Parathyroid adenoma (tissue), 2 donors: Measurements from ENCODE around the gene PHF14.
"Not testable (repeated sequence)": the region's sequence is repeated elsewhere in the genome, so short reads cannot be mapped to it uniquely, and the experiment has no call there.

Experiments used
- H2AFZ ChIP-seq: fragments of 300-600 bp; sonication (generic); one replicate; pipeline ENCODE4 v1.7.0; 2017; ENCODE audit warnings: antibody characterized with exemption, mild to moderate bottlenecking
- H3K27ac ChIP-seq: fragments of 300-600 bp; sonication (generic); one replicate; pipeline ENCODE4 v1.7.0; 2017
- H3K27me3 ChIP-seq: fragments of 300-600 bp; sonication (generic); one replicate; pipeline ENCODE4 v1.7.0; 2017; ENCODE audit warnings: low read length; ENCODE audit not compliant: control insufficient read depth, insufficient read depth
- H3K36me3 ChIP-seq: fragments of 300-600 bp; sonication (generic); one replicate; pipeline ENCODE4 v1.7.0; 2017; ENCODE audit warnings: low read length; ENCODE audit not compliant: control insufficient read depth, insufficient read depth
- H3K4me1 ChIP-seq: fragments of 300-600 bp; sonication (generic); one replicate; pipeline ENCODE4 v1.7.0; 2017; ENCODE audit warnings: control low read depth
- H3K4me2 ChIP-seq: fragments of 300-600 bp; sonication (generic); one replicate; pipeline ENCODE4 v1.7.0; 2017; ENCODE audit warnings: low read length
- H3K4me3 ChIP-seq: fragments of 300-600 bp; sonication (generic); one replicate; pipeline ENCODE4 v1.7.0; 2017; ENCODE audit warnings: low read depth, low read length
- H3K79me2 ChIP-seq: fragments of 300-600 bp; sonication (generic); one replicate; pipeline ENCODE4 v1.7.0; 2017; ENCODE audit warnings: control low read depth
- H3K9ac ChIP-seq: fragments of 300-600 bp; sonication (generic); one replicate; pipeline ENCODE4 v1.7.0; 2017; ENCODE audit warnings: mild to moderate bottlenecking
- H3K9me3 ChIP-seq: fragments of 300-600 bp; sonication (generic); one replicate; pipeline ENCODE4 v1.7.0; 2017; ENCODE audit warnings: low read length; ENCODE audit not compliant: control insufficient read depth
- TF ChIP-seq, protein P1 (sequence below): fragments of 300-600 bp; sonication (generic); IDR thresholded peaks from one replicate; pipeline ENCODE4 v1.7.0; 2017; ENCODE audit warnings: antibody characterized with exemption, mild to moderate bottlenecking
- donor health status: primary hyperparathyroidism.

The PHF14 gene

DNA sequence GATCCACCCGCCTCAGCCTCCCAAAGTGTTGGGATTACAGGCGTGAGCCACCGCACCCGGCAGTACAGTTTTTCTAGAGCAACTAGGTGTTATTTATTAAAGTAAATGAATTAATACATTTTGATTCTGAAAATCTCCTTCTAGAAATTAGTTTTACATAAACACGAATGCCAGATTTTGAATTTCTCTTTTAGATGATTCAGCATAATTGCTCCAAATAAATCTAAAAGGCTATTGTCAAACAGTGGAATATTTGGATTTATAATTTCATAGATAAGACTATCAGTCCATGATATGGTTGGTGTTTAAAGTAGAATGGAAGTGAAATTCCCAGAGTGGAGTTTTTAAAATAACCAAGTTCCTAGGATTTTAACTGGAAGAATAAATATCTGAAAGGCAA, 1.5 kb upstream of the PHF14 start:
- TF ChIP-seq, protein P1, sequence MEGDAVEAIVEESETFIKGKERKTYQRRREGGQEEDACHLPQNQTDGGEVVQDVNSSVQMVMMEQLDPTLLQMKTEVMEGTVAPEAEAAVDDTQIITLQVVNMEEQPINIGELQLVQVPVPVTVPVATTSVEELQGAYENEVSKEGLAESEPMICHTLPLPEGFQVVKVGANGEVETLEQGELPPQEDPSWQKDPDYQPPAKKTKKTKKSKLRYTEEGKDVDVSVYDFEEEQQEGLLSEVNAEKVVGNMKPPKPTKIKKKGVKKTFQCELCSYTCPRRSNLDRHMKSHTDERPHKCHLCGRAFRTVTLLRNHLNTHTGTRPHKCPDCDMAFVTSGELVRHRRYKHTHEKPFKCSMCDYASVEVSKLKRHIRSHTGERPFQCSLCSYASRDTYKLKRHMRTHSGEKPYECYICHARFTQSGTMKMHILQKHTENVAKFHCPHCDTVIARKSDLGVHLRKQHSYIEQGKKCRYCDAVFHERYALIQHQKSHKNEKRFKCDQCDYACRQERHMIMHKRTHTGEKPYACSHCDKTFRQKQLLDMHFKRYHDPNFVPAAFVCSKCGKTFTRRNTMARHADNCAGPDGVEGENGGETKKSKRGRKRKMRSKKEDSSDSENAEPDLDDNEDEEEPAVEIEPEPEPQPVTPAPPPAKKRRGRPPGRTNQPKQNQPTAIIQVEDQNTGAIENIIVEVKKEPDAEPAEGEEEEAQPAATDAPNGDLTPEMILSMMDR: no peak
- no peaks in the 10 kb centered on the region for H3K9me3 ChIP-seq
- peaks cover 2% of the 10 kb centered on the region for H3K4me1 ChIP-seq
- no peak overlapping the region for H2AFZ ChIP-seq
- no peak overlapping the region for H3K9ac ChIP-seq
- H3K27ac ChIP-seq: no peak overlapping the region
- no peaks in the 10 kb centered on the region for H3K36me3 ChIP-seq
- peaks cover 2% of the 10 kb centered on the region for H3K79me2 ChIP-seq
- H3K4me3 ChIP-seq: no peak overlapping the region
- H3K4me2 ChIP-seq: no peak overlapping the region
- no peaks in the 10 kb centered on the region for H3K27me3 ChIP-seq

DNA sequence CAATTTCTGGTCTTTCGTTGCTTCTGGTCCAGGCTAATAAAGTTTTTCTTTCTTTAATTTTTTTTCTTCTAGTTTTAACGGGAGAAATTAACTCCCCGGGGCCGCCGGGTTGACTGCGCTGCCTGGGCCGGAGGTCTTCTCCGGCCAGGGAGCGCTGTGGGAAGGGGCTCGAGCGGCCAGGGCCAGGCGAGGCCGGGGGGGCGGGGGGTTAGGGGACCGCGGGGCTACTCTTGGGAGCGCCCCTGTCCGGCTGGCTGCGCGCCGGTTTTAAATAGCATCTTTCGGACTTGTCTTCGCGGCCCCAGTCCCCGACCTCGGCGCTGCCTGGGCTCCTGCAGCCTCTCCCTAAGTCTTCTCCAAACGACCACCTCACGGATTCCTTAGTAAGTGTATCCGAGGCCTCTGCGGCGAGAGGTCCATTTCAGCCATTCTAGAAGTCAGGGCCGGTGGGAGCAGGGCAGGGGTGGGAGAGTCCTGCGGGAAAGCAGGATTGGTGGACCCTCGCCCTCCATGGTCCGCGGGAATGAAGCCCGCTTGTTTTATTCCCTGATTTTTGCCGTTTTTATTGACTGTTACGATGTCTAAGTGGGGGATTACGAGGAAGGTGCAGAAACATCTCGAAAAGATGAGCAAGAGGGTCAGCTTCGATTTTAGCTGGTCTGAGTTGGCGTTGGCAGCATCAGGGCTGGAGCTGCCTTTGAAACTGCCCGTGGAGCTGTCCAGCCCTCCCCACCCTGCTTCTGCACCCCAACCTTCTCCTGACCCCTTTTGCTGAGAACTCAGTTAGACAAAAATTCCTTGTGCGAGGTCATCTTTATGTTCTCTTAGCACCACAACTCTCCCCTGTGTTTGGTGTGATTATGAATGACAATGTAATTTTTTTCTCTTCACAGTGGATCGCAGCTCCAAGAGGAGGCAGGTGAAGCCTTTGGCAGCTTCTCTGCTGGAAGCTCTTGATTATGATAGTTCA, 555 bp downstream of the PHF14 start:
- H3K27ac ChIP-seq: no peak overlapping the region
- no peaks in the 10 kb centered on the region for H3K9me3 ChIP-seq
- no peaks in the 10 kb centered on the region for H3K36me3 ChIP-seq
- H3K4me3 ChIP-seq: peak overlapping the region; percentile 60
- H3K79me2 ChIP-seq: peaks cover 7% of the 10 kb centered on the region
- peak overlapping the region; percentile 81 for H3K4me2 ChIP-seq
- TF ChIP-seq, protein P1: no peak
- H2AFZ ChIP-seq: peak overlapping the region; percentile 81
- no peaks in the 10 kb centered on the region for H3K27me3 ChIP-seq
- peaks cover 2% of the 10 kb centered on the region for H3K4me1 ChIP-seq
- H3K9ac ChIP-seq: peak overlapping the region; percentile 2

DNA sequence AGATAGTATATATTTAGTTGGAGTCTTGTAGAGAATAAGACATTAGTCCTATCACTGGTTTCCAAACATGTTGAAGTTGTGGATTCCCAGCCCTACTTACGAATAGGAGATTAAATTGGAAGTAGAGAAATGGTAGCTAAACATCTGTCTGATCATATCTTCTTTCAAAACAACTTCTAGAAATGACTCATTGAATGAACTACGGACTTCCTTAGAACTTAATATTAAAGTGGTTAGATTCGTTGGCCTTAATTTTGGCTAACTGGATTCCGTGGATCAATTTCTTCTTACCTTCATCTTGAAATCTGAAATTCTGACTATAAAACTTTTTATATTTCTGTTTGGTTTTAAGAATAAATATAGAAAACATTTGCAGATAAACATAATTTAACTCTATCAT, 3.4 kb downstream of the PHF14 start:
- Histone ChIP-seq H3K27me3 (no peaks in the 10 kb centered on the region), H3K4me2 (no peak overlapping the region), H3K36me3 (no peaks in the 10 kb centered on the region), H2AFZ (no peak overlapping the region), H3K27ac (no peak overlapping the region), H3K9ac (no peak overlapping the region), H3K4me1 (peaks cover 2% of the 10 kb centered on the region), H3K4me3 (no peak overlapping the region), H3K9me3 (no peaks in the 10 kb centered on the region), H3K79me2 (peaks cover 7% of the 10 kb centered on the region)
- TF ChIP-seq, protein P1: no peak

DNA sequence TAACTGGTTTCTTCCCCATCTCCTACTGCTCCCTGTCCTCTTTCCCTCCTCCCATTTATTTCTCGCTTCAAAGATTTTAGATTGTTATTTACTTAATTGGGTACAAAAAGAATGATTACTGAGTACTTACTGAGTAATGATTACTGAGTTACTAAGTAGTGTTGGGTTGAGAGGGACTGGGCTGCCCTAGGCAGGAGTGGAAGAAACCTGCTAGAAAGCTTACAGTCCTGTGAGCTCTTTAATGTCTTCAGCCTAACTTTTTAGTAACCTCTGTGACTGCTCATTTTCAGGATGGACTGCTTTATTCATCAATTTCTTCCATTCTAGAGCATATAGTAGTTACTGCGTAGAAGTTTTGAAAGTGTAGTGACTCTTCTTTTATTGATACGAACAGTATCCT, 7.6 kb downstream of the PHF14 start:
- Histone ChIP-seq H2AFZ (no peak overlapping the region), H3K9ac (no peak overlapping the region), H3K27me3 (no peaks in the 10 kb centered on the region), H3K4me2 (no peak overlapping the region), H3K4me1 (no peaks in the 10 kb centered on the region), H3K79me2 (peaks cover 7% of the 10 kb centered on the region), H3K27ac (no peak overlapping the region), H3K9me3 (no peaks in the 10 kb centered on the region), H3K4me3 (no peak overlapping the region), H3K36me3 (no peaks in the 10 kb centered on the region)
- TF ChIP-seq, protein P1: no peak

GRCh38 chr7:10990748-10991147, 17.1 kb downstream of the PHF14 start:
- H2AFZ ChIP-seq, H3K4me2 ChIP-seq, H3K9me3 ChIP-seq, H3K9ac ChIP-seq, H3K27ac ChIP-seq, H3K4me1 ChIP-seq, H3K4me3 ChIP-seq, H3K79me2 ChIP-seq, H3K27me3 ChIP-seq, H3K36me3 ChIP-seq: not testable (repeated sequence)

DNA sequence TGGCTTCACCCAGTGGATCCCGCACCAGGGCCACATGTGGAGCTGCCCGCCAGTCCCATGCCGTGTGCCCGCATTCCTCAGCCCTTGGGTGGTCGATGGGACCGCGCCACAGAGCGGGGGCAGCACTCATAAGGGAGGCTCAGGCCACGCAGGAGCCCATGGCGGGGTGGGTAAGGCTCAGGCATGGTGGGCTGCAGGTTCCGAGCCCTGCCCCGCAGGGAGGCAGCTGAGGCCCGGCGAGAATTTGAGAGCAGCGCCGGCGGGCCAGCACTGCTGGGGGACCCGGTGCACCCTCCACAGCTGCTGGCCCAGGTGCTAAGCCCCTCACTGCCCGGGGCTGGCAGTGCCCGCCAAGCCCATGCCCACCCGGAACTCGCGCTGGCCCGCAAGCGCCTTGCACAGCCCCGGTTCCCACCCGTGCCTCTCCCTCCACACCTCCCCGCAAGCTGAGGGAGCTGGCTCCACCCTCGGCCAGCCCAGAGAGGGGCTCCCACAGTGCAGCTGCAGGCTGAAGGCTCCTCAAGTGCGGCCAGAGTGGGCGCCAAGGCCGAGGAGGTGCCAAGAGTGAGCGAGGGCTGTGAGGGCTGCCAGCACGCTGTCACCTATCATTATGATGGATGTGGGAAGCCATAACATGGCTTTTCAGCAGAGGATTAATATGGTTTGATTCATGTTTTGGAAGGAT, 22.0 kb downstream of the PHF14 start:
- not testable (repeated sequence) for H3K27ac ChIP-seq, H3K9ac ChIP-seq, H3K79me2 ChIP-seq, H3K4me3 ChIP-seq, H3K4me1 ChIP-seq, H3K36me3 ChIP-seq, H2AFZ ChIP-seq, H3K9me3 ChIP-seq, H3K27me3 ChIP-seq, H3K4me2 ChIP-seq
